IgD-negative memory B cell (primary cell): ENCODE results near the gene COX5A. TPM values are rescaled to one million over a fixed set of nuclear protein-coding genes. Genes with fewer than 3 reads are reported as not detected.
A peak's percentile ranks its signal among the peaks of the same experiment; 100 is the strongest.
"Not testable (repeated sequence)": the region's sequence is repeated elsewhere in the genome, so short reads cannot be mapped to it uniquely, and the experiment has no call there.

Source experiments
- H3K27ac Mint-ChIP-seq, 3 donors: one replicate each; pipeline ENCODE4 v1.8.0; 2020 to 2022; ENCODE audit warnings: mild to moderate bottlenecking in 3 of 3, mixed read lengths in 3 of 3, moderate library complexity in 1 of 3
- H3K27me3 Mint-ChIP-seq: one replicate; pipeline ENCODE4 v1.8.0; 2021; ENCODE audit warnings: mixed read lengths
- H3K36me3 Mint-ChIP-seq: one replicate; pipeline ENCODE4 v1.8.0; 2020; ENCODE audit warnings: mild to moderate bottlenecking, mixed read lengths
- H3K4me1 Mint-ChIP-seq, 3 donors: one replicate each; pipeline ENCODE4 v1.8.0; 2020 to 2022; ENCODE audit warnings: mixed read lengths in 3 of 3, mild to moderate bottlenecking in 1 of 3
- H3K4me3 Mint-ChIP-seq, 4 donors: one replicate each; pipeline ENCODE4 v1.8.0; 2020 to 2022; ENCODE audit warnings: mild to moderate bottlenecking in 4 of 4, mixed read lengths in 4 of 4, moderate library complexity in 3 of 4
- H3K9me3 Mint-ChIP-seq, 3 donors: one replicate each; pipeline ENCODE4 v1.8.0; 2020 to 2021; ENCODE audit warnings: mixed read lengths in 3 of 3, mild to moderate bottlenecking in 1 of 3
- polyA plus RNA-seq: library from polyadenylated mRNA; unstranded; fragments of 300-500 nt; fragmentation: Illumina TruSeq; gene quantifications from one replicate; pipeline ENCODE4 v1.2.3, GENCODE V29; 2021

Gene COX5A
- polyA plus RNA-seq, 1 donor from 2014 or later = 325 TPM

DNA sequence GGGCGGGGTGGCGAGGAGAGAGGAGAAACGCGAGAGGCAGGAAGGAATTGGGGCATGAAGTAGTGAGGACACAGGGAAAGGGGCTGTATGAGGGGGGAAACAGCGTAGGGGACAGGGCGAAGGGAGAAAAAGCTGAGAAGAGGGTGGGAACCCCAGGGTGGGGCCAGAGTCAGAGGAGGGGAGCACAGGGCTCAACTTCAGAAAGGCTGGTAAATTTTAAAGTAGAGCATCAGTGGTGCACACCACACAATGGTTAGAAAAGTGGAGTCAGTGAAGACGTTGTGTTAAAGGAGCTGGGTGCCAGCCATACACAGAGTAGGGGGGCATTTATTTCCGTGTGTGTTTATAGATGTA lies 21.7 kb upstream of the COX5A start:
- H3K4me3 Mint-ChIP-seq = peak overlapping the region in 1 of 4 donors; percentile 82
- H3K27ac Mint-ChIP-seq = no peak overlapping the region
- H3K4me1 Mint-ChIP-seq = peaks cover 5 to 12% (median 11%) of the 10 kb centered on the region in 3 donors
- peaks cover 28% of the 10 kb centered on the region for H3K27me3 Mint-ChIP-seq
- H3K9me3 Mint-ChIP-seq = no peaks in the 10 kb centered on the region
- H3K36me3 Mint-ChIP-seq = peaks cover 1% of the 10 kb centered on the region

- H3K4me1 Mint-ChIP-seq = peaks cover 5 to 12% (median 11%) of the 10 kb centered on the region in 3 donors
- H3K4me3 Mint-ChIP-seq = peak overlapping the region; percentile 34 to 82 (median 75)
- peaks cover 26% of the 10 kb centered on the region for H3K27me3 Mint-ChIP-seq
- no peaks in the 10 kb centered on the region for H3K9me3 Mint-ChIP-seq
- H3K27ac Mint-ChIP-seq = peak overlapping the region in 1 of 3 donors; percentile 29
- peaks cover 1% of the 10 kb centered on the region for H3K36me3 Mint-ChIP-seq
Measured at GRCh38 chr15:74958908-74959585, 21.2 kb upstream of the COX5A start.

DNA sequence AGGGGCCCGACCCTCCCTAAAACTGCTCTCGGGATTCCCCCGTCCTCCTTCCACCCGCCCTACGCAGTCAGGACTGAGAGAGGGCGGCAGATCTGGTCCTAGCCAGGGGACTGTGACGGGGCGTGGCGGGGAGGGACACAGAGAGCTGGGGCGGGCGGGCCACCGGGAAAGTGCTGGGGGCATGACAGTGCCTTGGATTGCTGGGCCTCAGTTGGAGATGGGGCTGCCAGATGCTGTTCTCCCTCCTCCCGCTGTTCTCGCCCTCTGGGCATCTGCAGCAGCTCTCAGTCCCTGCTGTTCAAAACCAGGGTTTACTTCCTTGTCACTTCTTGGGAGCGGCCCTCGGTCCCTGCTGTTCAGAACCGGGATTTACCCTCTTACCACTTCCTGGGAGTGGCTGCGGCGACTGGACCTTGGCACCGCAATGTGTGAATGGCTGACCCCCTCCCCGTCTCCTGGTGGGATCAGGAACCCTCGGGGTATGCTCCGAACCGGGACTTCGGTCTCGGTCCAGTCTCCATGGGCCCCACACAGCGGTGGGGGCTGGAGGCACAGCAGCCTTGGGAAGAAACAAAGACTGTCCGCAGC lies 20.5 kb upstream of the COX5A start:
- Mint-ChIP-seq H3K4me1 (peaks cover 5 to 12% (median 11%) of the 10 kb centered on the region in 3 donors), H3K9me3 (no peaks in the 10 kb centered on the region), H3K27me3 (peaks cover 26% of the 10 kb centered on the region), H3K27ac (peak overlapping the region in 1 of 3 donors; percentile 29), H3K4me3 (peak overlapping the region in 3 of 4 donors; percentile 4 to 81 (median 74)), H3K36me3 (peaks cover 1% of the 10 kb centered on the region)

DNA sequence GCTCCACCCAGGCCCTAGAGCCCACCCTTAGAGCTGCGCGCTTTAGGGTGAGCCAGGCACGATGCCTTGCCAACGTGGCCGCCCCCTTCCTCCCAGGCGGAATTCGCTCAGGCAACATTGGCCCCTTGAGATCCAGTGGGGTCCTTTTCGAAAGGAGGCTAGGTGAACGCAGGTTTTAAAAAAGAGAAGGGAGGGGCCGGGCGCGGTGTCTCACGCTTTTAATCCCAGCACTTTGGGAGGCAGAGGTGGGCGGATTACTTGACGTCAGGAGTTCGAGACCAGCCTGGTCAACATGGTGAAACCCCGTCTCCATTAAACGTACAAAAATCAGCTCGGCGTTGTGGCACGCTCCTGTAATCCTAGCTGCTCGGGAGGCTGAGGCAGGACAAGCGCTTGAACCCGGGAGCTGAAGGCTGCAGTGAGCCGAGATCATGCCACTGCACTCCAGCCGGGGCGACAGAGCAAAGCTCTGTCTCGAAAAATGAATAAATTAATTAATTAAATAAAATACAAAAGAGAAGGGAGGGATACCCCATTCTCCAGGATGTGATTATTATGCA lies 19.7 kb upstream of the COX5A start:
- H3K27ac Mint-ChIP-seq = no peak overlapping the region

GRCh38 chr15:74956648-74957475 lies 19.0 kb upstream of the COX5A start, which contains the start of gene RPP25:
TSS of gene RPP25 (minus strand) at chr15:74956772. CDS start at chr15:74956583, 189 bp downstream.
- Mint-ChIP-seq H3K9me3 (no peaks in the 10 kb centered on the region), H3K27ac (peak within 1 kb of the TSS in 1 of 3 donors; percentile 10), H3K4me3 (peak within 1 kb of the TSS; percentile 71 to 91 (median 83)), H3K27me3 (peaks cover 25% of the 10 kb centered on the region), H3K36me3 (peaks cover 1% of the 10 kb centered on the region), H3K4me1 (peaks cover 5 to 12% (median 11%) of the 10 kb centered on the region in 3 donors)

More for the DNA sequence above, 19.7 kb upstream of the COX5A start:
- peaks cover 5 to 12% (median 11%) of the 10 kb centered on the region in 3 donors for H3K4me1 Mint-ChIP-seq
- no peaks in the 10 kb centered on the region for H3K9me3 Mint-ChIP-seq
- peak overlapping the region in 3 of 4 donors; percentile 34 to 91 (median 91) for H3K4me3 Mint-ChIP-seq
- peaks cover 1% of the 10 kb centered on the region for H3K36me3 Mint-ChIP-seq
- peaks cover 25% of the 10 kb centered on the region for H3K27me3 Mint-ChIP-seq

- peaks cover 1% of the 10 kb centered on the region for H3K36me3 Mint-ChIP-seq
- no peaks in the 10 kb centered on the region for H3K9me3 Mint-ChIP-seq
- peaks cover 23% of the 10 kb centered on the region for H3K27me3 Mint-ChIP-seq
- peak overlapping the region; percentile 9 to 78 (median 62) for H3K4me3 Mint-ChIP-seq
- H3K4me1 Mint-ChIP-seq = peaks cover 5 to 11% (median 11%) of the 10 kb centered on the region in 3 donors
- peak overlapping the region in 1 of 3 donors; percentile 10 for H3K27ac Mint-ChIP-seq
Measured at GRCh38 chr15:74955796-74956647, 18.1 kb upstream of the COX5A start.

- no peaks in the 10 kb centered on the region for H3K9me3 Mint-ChIP-seq
- no peak overlapping the region for H3K27ac Mint-ChIP-seq
- H3K4me1 Mint-ChIP-seq = peaks cover 5 to 13% (median 11%) of the 10 kb centered on the region in 3 donors
- peaks cover 23% of the 10 kb centered on the region for H3K27me3 Mint-ChIP-seq
- H3K4me3 Mint-ChIP-seq = peak overlapping the region in 2 of 4 donors; percentile 50 to 78
- peaks cover 1% of the 10 kb centered on the region for H3K36me3 Mint-ChIP-seq
Measured at GRCh38 chr15:74955017-74955416, 17.1 kb upstream of the COX5A start.

- Mint-ChIP-seq H3K4me3 (peak overlapping the region in 1 of 4 donors; percentile 50), H3K36me3 (peaks cover 1% of the 10 kb centered on the region)
Measured at GRCh38 chr15:74954515-74954914, 16.6 kb upstream of the COX5A start.

GRCh38 chr15:74951006-74951405 lies 13.1 kb upstream of the COX5A start:
- Mint-ChIP-seq H3K27ac (no peak overlapping the region), H3K9me3 (no peaks in the 10 kb centered on the region), H3K27me3 (no peaks in the 10 kb centered on the region), H3K36me3 (no peaks in the 10 kb centered on the region), H3K4me1 (peaks cover 0 to 3% (median 2%) of the 10 kb centered on the region in 3 donors), H3K4me3 (no peak overlapping the region)

More at GRCh38 chr15:74954515-74954914, 16.6 kb upstream of the COX5A start:
- Mint-ChIP-seq H3K4me1 (peaks cover 5 to 13% (median 11%) of the 10 kb centered on the region in 3 donors), H3K9me3 (no peaks in the 10 kb centered on the region), H3K27me3 (peaks cover 21% of the 10 kb centered on the region), H3K27ac (no peak overlapping the region)

GRCh38 chr15:74950078-74950908 lies 12.4 kb upstream of the COX5A start:
- Mint-ChIP-seq H3K36me3 (no peaks in the 10 kb centered on the region), H3K9me3 (no peaks in the 10 kb centered on the region)

DNA sequence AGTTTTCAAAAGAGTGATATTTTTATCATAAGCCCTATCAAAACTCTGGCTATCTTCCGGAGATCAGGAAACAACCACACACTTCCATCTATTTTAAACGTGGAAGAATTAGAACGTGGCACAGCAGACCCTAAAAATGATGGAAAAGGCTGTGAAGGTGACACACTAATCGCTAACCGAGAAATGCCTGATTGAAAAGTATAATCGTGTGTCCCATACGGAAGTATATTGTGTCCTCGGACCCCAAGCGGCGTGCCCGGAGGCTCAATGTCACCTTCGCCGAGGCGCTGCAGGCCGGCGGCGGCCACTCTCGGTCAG lies 642 bp downstream of the COX5A start:
- Mint-ChIP-seq H3K9me3 (no peaks in the 10 kb centered on the region), H3K36me3 (no peaks in the 10 kb centered on the region), H3K4me3 (peak overlapping the region; percentile 89 to 99 (median 98)), H3K4me1 (peaks cover 20 to 24% (median 20%) of the 10 kb centered on the region in 3 donors), H3K27ac (peak overlapping the region; percentile 25 to 95 (median 90)), H3K27me3 (no peaks in the 10 kb centered on the region)

More at GRCh38 chr15:74950078-74950908, 12.4 kb upstream of the COX5A start:
- peaks cover 0 to 3% (median 2%) of the 10 kb centered on the region in 3 donors for H3K4me1 Mint-ChIP-seq
- H3K27me3 Mint-ChIP-seq = no peaks in the 10 kb centered on the region
- H3K27ac Mint-ChIP-seq = no peak overlapping the region
- no peak overlapping the region for H3K4me3 Mint-ChIP-seq

DNA sequence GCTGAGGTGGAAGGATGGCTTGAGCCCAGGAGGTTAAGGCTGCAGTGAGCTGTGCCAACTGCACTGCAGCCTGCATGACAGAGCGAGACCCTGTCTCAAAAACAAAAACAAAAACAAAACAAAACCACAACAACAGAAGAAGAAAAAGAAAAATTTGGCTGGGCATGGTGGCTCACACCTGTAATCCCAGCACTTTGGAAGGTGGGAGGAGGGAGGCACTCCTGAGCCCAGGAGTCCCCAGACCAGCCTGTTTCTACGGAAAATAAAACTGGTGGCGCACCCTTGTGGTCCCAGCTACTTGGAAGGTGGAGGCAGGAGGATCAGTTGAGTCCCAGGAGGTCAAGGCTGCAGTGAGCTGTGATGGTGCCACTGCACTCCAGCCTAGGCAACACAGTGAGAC lies 2.7 kb downstream of the COX5A start:
- H3K4me3 Mint-ChIP-seq = peak overlapping the region in 3 of 4 donors; percentile 32 to 86 (median 68)
- H3K27me3 Mint-ChIP-seq, H3K9me3 Mint-ChIP-seq, H3K36me3 Mint-ChIP-seq: not testable (repeated sequence)
- peaks cover 20 to 29% (median 21%) of the 10 kb centered on the region in 3 donors for H3K4me1 Mint-ChIP-seq
- peak overlapping the region in 2 of 3 donors; percentile 16 to 78 for H3K27ac Mint-ChIP-seq

GRCh38 chr15:74933573-74933972 lies 4.3 kb downstream of the COX5A start:
- H3K4me1 Mint-ChIP-seq = peaks cover 20 to 29% (median 21%) of the 10 kb centered on the region in 3 donors
- H3K36me3 Mint-ChIP-seq = no peaks in the 10 kb centered on the region
- no peaks in the 10 kb centered on the region for H3K27me3 Mint-ChIP-seq
- peak overlapping the region in 2 of 4 donors; percentile 10 to 81 for H3K4me3 Mint-ChIP-seq
- no peaks in the 10 kb centered on the region for H3K9me3 Mint-ChIP-seq
- H3K27ac Mint-ChIP-seq = peak overlapping the region in 2 of 3 donors; percentile 23 to 29
